ENCODE data around the gene MICAL3.

Gene MICAL3

DNA sequence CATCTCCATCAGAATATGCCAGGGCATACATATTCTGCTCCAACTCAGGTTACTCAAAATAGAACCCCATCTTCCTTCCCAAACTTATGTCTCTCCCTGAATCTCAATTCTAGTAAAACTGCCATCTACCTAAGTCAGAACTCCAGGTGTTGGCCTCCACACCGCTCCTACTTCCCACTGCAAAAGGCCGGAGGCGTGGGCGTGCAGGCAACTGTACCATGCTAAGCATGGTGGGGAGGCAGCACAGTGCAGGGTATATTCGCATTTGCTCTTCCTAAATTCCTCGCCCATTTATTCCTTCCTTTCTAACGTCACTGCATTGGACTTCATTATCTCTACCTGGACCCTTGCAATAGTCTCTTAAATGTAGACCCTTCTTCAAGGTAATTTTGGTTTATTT, 97.8 kb downstream of the MICAL3 start:
- no peak for DNase-seq

- DNase-seq, result no peak
Measured at GRCh38 chr22:17925431-17925841, 98.9 kb downstream of the MICAL3 start.

DNA sequence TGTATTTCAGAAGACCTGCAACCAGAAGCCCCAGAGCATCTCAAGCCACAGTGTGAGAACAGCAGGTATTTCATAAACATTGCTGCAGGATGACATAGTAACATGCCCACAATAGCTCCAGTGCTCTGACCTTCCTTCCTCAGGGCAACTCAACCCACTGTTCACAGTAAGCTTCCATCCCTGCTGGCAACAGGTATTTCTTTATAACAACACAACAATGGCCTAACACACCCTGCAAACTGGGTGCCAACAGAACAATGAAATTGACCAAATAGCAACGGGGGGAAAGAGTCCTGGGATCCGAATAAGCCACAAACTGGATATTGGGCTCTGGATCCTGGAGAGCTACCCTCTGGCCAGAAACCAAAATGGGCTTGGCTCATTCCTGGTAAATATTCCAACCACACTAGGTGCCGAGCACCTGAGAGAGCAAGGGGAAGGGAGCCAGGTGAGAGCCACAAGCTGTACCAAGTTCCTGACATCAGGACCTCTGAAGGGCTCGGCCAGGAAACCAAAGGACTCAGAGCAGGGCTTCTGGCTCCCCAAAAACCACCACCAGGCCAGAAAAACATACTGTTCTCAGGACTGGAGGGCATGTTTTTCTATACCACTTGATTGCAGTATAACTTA, 99.5 kb downstream of the MICAL3 start:
- no peak for DNase-seq

DNA sequence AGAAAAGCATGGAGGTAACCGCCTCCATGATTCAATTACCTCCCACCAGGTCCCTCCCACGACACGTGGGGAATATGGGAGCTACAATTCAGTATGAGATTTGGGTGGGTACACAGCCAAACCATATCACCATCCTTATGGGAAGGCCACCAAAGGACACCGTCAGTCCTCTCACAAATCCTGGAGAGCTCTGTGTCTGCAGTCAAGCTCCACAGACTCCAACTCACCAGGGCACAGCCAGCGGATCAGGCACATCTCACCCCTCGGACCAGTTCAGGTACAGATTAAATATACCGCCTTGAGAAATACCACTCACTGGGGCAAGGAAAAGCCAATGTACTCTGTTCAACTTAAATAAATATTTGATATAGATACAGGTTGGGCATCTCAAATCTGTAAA, 100.3 kb downstream of the MICAL3 start:
- DNase-seq, result no peak

DNA sequence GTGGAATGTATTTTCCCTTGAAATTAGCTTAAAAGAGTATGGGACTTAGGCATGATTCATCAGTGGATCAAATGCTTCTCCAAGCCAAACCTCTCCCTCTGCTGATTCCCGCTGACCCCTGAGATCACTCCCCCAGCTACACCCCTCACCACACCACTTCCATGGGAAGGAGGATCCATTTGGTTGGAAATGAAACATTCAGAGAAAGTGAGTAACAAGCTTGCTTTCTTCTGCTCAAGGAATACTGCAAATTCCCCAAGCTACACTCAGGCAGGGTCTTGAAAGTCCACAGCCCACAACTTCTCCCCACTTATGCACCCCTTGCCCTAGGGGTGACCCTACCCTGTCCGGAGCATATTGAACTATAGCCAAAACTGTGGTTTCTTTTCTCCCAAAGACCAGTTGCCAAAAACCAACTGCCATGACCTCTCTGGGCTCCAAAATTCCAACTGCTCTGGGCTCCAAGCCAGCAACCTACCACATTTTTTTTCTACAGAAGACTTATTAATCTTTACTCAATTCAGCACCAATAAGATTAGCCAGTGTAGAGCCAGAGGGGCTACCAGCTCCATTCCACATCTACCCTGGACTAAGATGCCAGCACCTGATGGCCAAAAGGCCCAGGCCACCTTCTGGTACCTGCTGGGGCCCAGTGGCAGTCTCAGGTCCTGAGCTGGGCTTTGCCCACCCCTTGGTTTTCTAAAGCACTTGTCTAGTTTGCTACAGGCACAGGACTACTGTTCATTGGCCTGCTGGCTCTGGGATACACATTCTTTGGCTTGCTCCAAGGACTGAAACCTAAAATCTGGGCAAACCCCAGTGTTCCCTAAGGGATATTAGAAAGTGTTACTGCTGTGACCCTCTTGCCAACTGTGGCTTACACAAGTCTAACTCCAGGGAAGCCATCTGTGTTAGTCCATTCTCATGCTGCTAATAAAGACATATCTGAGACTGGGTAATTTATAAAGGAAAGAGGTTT, 101.1 kb downstream of the MICAL3 start:
- no peak for DNase-seq

- DNase-seq, result no peak
Measured at GRCh38 chr22:17921871-17922821, 102.2 kb downstream of the MICAL3 start.

- DNase-seq, result no peak
Measured at GRCh38 chr22:17920992-17921650, 103.2 kb downstream of the MICAL3 start.

DNA sequence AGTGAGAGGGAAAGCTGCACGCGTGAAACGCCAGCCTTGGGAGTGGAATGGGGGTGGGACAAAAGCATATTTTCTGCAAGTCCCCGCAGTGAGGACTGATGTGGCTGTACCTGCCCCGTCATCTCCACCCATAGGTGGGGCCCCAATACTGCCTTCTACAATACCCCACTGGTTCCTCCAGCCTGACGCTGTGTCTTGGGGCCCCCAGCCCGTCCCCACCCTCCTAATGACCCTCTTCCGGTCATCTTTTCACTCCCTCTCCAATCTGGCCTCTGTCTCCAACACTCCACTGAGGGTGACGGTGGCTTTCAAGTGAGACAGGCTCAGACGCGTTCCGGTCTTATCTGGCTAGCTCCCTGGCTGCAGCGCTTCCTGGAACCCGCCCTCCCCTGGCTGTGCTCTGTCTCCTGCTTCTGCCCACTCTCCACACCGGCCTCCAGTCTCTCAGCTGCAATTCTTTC, 104.2 kb downstream of the MICAL3 start:
- no peak for DNase-seq

- DNase-seq, result no peak
Measured at GRCh38 chr22:17919276-17920144, 104.9 kb downstream of the MICAL3 start.

- DNase-seq, result no peak
Measured at GRCh38 chr22:17918840-17919239, 105.5 kb downstream of the MICAL3 start.

DNA sequence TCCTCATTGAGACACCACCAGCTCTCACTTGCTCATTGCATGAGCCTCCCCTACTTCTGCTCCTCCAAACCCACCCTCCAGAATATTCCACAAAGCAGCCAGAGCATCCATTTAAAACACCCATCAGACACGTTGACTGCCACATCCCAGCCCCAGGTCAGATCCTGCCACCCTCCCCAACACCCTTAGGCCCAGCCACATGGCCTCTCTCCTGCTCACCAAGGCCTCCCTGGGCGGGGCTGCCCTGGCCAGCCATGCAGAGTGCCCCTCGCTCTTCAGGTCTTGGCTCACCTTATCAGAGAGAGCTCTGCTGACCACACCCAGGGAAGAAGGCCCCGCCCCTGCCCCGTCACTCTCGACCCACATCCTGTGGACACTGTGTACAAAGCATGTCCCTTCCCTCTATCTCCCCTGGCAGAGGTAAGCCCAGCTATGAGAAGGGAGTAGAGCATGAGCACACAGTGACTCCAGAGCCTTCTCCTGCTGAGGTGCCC, 106.8 kb downstream of the MICAL3 start:
- no peak for DNase-seq

GRCh38 chr22:17916226-17916889, 108.0 kb downstream of the MICAL3 start:
- no peak for DNase-seq

GRCh38 chr22:17915676-17916075, 108.7 kb downstream of the MICAL3 start:
- DNase-seq, result no peak

DNA sequence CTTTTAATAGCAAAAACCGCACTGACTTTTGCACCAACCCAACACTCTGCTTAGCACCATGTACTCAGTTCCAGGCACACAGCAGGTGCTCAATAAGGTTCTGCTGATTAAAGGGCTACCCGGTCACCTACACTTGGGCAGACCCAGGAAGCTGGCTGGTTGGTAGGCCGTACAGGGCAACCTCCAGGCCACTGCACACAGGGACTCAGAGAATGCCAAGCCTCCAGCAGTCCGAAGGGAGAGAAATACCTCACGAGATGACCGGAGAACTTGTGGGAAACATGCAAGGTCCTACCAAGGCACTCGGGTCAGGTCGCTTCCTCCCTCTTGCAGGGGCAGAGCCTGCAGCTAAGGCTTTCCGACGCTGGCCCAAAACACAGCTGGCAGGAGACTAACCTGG, 109.2 kb downstream of the MICAL3 start:
- DNase-seq, result no peak

DNA sequence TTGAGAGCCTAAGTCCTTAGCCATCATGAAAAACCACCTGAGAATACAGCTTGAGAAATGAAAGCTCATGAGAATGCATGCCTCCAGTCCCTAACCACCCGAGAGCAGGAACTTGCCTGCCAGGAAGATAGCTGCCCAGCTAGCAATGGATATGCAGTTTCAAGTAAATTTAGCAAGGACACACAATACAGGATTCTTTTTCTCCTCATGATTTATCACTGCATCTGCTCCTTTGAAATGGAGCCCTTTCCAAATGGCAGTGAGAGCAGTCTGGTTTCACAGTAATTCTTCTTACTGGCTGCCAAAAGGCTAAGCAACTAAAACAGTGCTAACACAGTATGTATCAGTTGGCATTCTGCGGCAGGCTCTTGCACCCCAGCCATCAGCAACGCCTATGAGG, 109.9 kb downstream of the MICAL3 start:
- DNase-seq, result no peak

DNA sequence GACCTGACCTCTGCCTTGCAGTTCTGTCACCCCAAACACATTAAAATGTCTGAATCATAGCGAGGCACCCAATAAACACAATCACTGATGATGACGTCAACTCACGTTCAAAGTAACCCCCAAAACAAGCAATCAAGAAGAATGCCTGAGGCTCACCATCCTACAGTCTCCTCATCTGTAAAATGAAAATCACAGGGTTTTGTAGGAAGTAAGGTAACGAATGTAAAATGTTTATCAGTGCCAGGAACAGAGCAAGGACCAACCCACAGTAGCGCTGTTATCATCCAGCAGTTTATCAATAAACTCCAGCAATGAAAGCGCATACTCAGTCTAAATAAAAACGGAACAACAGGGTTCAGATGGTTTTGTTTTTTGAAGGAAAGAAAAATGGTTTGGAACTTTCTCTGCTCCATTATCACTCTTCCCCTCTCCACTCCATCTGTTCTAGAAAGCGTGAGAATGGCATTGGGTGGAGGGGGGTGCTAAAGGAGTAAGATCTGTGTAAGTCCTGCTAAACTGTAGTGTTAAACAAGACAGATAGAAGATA, 110.5 kb downstream of the MICAL3 start:
- DNase-seq, result no peak

GRCh38 chr22:17912945-17913721, 111.2 kb downstream of the MICAL3 start:
- DNase-seq, result no peak

DNA sequence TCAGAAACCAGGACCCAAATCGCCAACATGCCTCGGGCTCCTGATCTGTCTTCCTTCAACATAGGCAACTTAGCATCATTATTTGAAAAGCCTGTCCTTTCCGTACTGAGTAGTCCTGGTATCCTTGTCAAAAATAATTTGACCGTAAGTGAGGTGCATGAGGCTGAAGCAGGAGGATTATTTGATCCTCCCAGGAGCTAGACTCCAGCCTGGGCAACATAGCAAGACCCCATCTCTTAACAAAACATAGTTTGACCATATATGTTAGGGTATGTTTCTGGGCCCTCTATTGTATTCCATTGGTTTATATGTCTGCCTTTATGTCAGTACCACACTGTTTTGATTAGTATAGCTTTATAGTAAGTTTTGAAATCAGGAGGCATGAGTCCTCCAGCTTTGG, 112.5 kb downstream of the MICAL3 start:
- DNase-seq, result no peak

- no peak for DNase-seq
Measured at GRCh38 chr22:17911312-17911705, 113.1 kb downstream of the MICAL3 start.
